HEK293 (cell line): ENCODE results near the gene MAML3.

Source experiments
- GLIS1 ChIP-seq: fragments of 450-650 bp; formaldehyde crosslinking; IDR thresholded peaks from 2 replicates; pipeline ENCODE4 v1.5.1; 2016; ENCODE audit warnings: missing biosample characterization, missing genetic modification characterization
- HOXA7 ChIP-seq: sonication (generic); formaldehyde crosslinking; IDR thresholded peaks from 2 replicates; pipeline ENCODE4 v1.8.1; 2022; ENCODE audit warnings: missing genetic modification reagents, borderline replicate concordance
- HOXC10 ChIP-seq: sonication (generic); formaldehyde crosslinking; IDR thresholded peaks from 2 replicates; pipeline ENCODE4 v1.8.1; 2023; ENCODE audit warnings: mild to moderate bottlenecking, missing genetic modification reagents
- KLF16 ChIP-seq: fragments of 450-650 bp; formaldehyde crosslinking; IDR thresholded peaks from 2 replicates; pipeline ENCODE4 v1.5.1; 2017; ENCODE audit warnings: missing biosample characterization, missing genetic modification characterization
- KLF9 ChIP-seq: fragments of 450-650 bp; formaldehyde crosslinking; IDR thresholded peaks from 2 replicates; pipeline ENCODE4 v1.5.1; 2016; ENCODE audit warnings: missing biosample characterization, missing genetic modification characterization, low read depth
- OVOL3 ChIP-seq: fragments of 450-650 bp; formaldehyde crosslinking; IDR thresholded peaks from 2 replicates; pipeline ENCODE4 v1.5.1; 2016; ENCODE audit warnings: missing biosample characterization, missing genetic modification characterization
- SALL2 ChIP-seq: fragments of 450-650 bp; formaldehyde crosslinking; IDR thresholded peaks from 2 replicates; pipeline ENCODE4 v1.5.0; 2017; ENCODE audit warnings: missing biosample characterization, mild to moderate bottlenecking, missing genetic modification characterization, borderline replicate concordance
- TCF7L2 ChIP-seq: IDR thresholded peaks from 2 replicates; pipeline ENCODE4 v1.6.1; 2011; ENCODE audit warnings: low read depth, mild to moderate bottlenecking, inconsistent platforms, low read length, moderate library complexity, borderline replicate concordance
- ZBTB17 ChIP-seq: fragments of 450-650 bp; formaldehyde crosslinking; IDR thresholded peaks from 2 replicates; pipeline ENCODE4 v1.5.1; 2016; ENCODE audit warnings: missing biosample characterization, missing genetic modification characterization
- ZBTB21 ChIP-seq: fragments of 450-650 bp; formaldehyde crosslinking; IDR thresholded peaks from 2 replicates; pipeline ENCODE4 v1.5.1; 2017; ENCODE audit warnings: missing biosample characterization, missing genetic modification characterization
- ZFHX2 ChIP-seq: fragments of 450-650 bp; formaldehyde crosslinking; conservative IDR thresholded peaks from 2 replicates; pipeline ENCODE4 v1.5.1; 2016; ENCODE audit warnings: missing biosample characterization, missing genetic modification characterization
- ZNF112 ChIP-seq: fragments of 450-650 bp; formaldehyde crosslinking; IDR thresholded peaks from 2 replicates; pipeline ENCODE4 v1.5.0; 2017; ENCODE audit warnings: missing biosample characterization, missing genetic modification characterization
- ZNF121 ChIP-seq: fragments of 450-650 bp; formaldehyde crosslinking; IDR thresholded peaks from 2 replicates; pipeline ENCODE4 v1.5.1; 2016; ENCODE audit warnings: missing biosample characterization, missing genetic modification characterization
- ZNF223 ChIP-seq: fragments of 450-650 bp; formaldehyde crosslinking; IDR thresholded peaks from 2 replicates; pipeline ENCODE4 v1.5.1; 2016; ENCODE audit warnings: missing biosample characterization, missing genetic modification characterization
- ZNF341 ChIP-seq: fragments of 450-650 bp; formaldehyde crosslinking; IDR thresholded peaks from 2 replicates; pipeline ENCODE4; 2016; ENCODE audit warnings: low read depth, missing biosample characterization, missing genetic modification characterization
- ZNF426 ChIP-seq: fragments of 450-650 bp; formaldehyde crosslinking; IDR thresholded peaks from 2 replicates; pipeline ENCODE4 v1.5.1; 2017; ENCODE audit warnings: missing biosample characterization, missing genetic modification characterization, mild to moderate bottlenecking, inconsistent platforms, moderate library complexity
- ZNF473 ChIP-seq: fragments of 450-650 bp; formaldehyde crosslinking; IDR thresholded peaks from 2 replicates; pipeline ENCODE4 v1.5.1; 2017; ENCODE audit warnings: missing biosample characterization, missing genetic modification characterization
- ZNF549 ChIP-seq: fragments of 450-650 bp; IDR thresholded peaks from 2 replicates; pipeline ENCODE4 v1.5.1; 2018; ENCODE audit warnings: missing biosample characterization, missing genetic modification characterization, mild to moderate bottlenecking, inconsistent platforms, moderate library complexity
- ZNF621 ChIP-seq: fragments of 450-650 bp; formaldehyde crosslinking; IDR thresholded peaks from 2 replicates; pipeline ENCODE4 v1.5.1; 2017; ENCODE audit warnings: missing biosample characterization, missing genetic modification characterization
- ZNF623 ChIP-seq: fragments of 450-650 bp; formaldehyde crosslinking; IDR thresholded peaks from 2 replicates; pipeline ENCODE4 v1.5.1; 2016; ENCODE audit warnings: missing biosample characterization, missing genetic modification characterization
- ZNF624 ChIP-seq: fragments of 450-650 bp; formaldehyde crosslinking; IDR thresholded peaks from 2 replicates; pipeline ENCODE4 v1.5.1; 2017; ENCODE audit warnings: missing biosample characterization, missing genetic modification characterization
- ZNF707 ChIP-seq: fragments of 450-650 bp; formaldehyde crosslinking; IDR thresholded peaks from 2 replicates; pipeline ENCODE4 v1.5.1; 2016; ENCODE audit warnings: missing biosample characterization, missing genetic modification characterization
- ZNF777 ChIP-seq: fragments of 450-650 bp; formaldehyde crosslinking; IDR thresholded peaks from 2 replicates; pipeline ENCODE4 v1.5.1; 2017; ENCODE audit warnings: missing biosample characterization, missing genetic modification characterization, borderline replicate concordance
- TF ChIP-seq, protein P1 (sequence below): fragments of 450-650 bp; formaldehyde crosslinking; IDR thresholded peaks from 2 replicates; pipeline ENCODE4 v1.5.1; 2017; ENCODE audit warnings: missing biosample characterization, missing genetic modification characterization
- TF ChIP-seq, protein P2 (sequence below): IDR thresholded peaks from 2 replicates; pipeline ENCODE4 v1.6.1; 2011; ENCODE audit warnings: mild to moderate bottlenecking, low read depth, low read length, borderline replicate concordance
- TF ChIP-seq, protein P3 (sequence below): fragments of 450-650 bp; formaldehyde crosslinking; IDR thresholded peaks from 2 replicates; pipeline ENCODE4 v1.5.1; 2017; ENCODE audit warnings: missing biosample characterization, missing genetic modification characterization
- TF ChIP-seq, protein P4 (sequence below): fragments of 450-650 bp; formaldehyde crosslinking; IDR thresholded peaks from 2 replicates; pipeline ENCODE4; 2016; ENCODE audit warnings: missing biosample characterization, missing genetic modification characterization
- TF ChIP-seq, protein P5 (sequence below): fragments of 450-650 bp; formaldehyde crosslinking; IDR thresholded peaks from 2 replicates; pipeline ENCODE4 v1.5.1; 2016; ENCODE audit warnings: missing biosample characterization, missing genetic modification characterization, low read depth
- TF ChIP-seq, protein P6 (sequence below): fragments of 450-650 bp; formaldehyde crosslinking; IDR thresholded peaks from 2 replicates; pipeline ENCODE4 v1.5.1; 2016; ENCODE audit warnings: missing biosample characterization, missing genetic modification characterization
- TF ChIP-seq, protein P7 (sequence below): fragments of 450-650 bp; IDR thresholded peaks from 2 replicates; pipeline ENCODE4 v1.5.1; 2018; ENCODE audit warnings: missing biosample characterization, mild to moderate bottlenecking, missing genetic modification characterization

MAML3 gene

DNA sequence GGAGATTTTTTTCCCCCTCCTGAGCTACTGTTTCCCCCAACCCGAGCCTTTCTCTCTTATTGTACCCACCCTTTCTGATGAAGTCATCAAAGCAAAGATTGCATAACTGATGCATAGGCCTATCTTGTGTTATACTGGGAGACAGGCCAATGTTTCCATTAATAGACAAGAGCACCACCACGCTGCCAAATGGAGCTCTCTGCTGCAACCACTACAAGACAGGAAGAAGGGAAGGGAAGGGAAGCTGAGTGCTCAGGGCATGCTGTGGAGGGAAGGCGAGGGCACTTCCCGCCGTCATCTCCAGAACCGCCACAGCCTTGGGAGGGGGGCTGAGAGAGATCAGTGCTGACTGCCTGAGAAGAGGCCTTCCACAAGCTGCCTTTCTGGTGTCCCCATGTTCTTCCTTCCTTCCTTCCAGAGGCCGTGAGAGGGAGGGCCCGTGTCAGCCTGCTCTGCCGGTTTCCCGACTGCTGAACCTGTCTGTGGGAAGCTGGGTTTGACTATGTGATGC is 413.4 kb downstream of the MAML3 start (continued):
- TF ChIP-seq ZNF777 = no peak
- TF ChIP-seq ZNF623 = no peak
- TF ChIP-seq ZNF707 = no peak
- TF ChIP-seq ZBTB21 (tag by site-specific recombination) = peak; percentile 82
- TF ChIP-seq, protein P1, sequence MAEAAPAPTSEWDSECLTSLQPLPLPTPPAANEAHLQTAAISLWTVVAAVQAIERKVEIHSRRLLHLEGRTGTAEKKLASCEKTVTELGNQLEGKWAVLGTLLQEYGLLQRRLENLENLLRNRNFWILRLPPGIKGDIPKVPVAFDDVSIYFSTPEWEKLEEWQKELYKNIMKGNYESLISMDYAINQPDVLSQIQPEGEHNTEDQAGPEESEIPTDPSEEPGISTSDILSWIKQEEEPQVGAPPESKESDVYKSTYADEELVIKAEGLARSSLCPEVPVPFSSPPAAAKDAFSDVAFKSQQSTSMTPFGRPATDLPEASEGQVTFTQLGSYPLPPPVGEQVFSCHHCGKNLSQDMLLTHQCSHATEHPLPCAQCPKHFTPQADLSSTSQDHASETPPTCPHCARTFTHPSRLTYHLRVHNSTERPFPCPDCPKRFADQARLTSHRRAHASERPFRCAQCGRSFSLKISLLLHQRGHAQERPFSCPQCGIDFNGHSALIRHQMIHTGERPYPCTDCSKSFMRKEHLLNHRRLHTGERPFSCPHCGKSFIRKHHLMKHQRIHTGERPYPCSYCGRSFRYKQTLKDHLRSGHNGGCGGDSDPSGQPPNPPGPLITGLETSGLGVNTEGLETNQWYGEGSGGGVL (tag by site-specific recombination) = peak; percentile 91
- TF ChIP-seq SALL2 = no peak
- TF ChIP-seq, protein P2, sequence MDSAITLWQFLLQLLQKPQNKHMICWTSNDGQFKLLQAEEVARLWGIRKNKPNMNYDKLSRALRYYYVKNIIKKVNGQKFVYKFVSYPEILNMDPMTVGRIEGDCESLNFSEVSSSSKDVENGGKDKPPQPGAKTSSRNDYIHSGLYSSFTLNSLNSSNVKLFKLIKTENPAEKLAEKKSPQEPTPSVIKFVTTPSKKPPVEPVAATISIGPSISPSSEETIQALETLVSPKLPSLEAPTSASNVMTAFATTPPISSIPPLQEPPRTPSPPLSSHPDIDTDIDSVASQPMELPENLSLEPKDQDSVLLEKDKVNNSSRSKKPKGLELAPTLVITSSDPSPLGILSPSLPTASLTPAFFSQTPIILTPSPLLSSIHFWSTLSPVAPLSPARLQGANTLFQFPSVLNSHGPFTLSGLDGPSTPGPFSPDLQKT = no peak
- TF ChIP-seq ZNF341 (tag by site-specific recombination) = no peak
- no peak for TF ChIP-seq HOXA7 (CRISPR knock-in tag)
- no peak for TF ChIP-seq ZNF549 (tag by site-specific recombination)
- TF ChIP-seq ZFHX2 = no peak
- no peak for TF ChIP-seq OVOL3 (tag by site-specific recombination)
- peak; percentile 58 for TF ChIP-seq ZBTB17
- no peak for TF ChIP-seq ZNF112 (tag by site-specific recombination)
- no peak for TF ChIP-seq KLF9 (tag by site-specific recombination)
- TF ChIP-seq, protein P3, sequence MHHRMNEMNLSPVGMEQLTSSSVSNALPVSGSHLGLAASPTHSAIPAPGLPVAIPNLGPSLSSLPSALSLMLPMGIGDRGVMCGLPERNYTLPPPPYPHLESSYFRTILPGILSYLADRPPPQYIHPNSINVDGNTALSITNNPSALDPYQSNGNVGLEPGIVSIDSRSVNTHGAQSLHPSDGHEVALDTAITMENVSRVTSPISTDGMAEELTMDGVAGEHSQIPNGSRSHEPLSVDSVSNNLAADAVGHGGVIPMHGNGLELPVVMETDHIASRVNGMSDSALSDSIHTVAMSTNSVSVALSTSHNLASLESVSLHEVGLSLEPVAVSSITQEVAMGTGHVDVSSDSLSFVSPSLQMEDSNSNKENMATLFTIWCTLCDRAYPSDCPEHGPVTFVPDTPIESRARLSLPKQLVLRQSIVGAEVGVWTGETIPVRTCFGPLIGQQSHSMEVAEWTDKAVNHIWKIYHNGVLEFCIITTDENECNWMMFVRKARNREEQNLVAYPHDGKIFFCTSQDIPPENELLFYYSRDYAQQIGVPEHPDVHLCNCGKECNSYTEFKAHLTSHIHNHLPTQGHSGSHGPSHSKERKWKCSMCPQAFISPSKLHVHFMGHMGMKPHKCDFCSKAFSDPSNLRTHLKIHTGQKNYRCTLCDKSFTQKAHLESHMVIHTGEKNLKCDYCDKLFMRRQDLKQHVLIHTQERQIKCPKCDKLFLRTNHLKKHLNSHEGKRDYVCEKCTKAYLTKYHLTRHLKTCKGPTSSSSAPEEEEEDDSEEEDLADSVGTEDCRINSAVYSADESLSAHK (tag by site-specific recombination) = no peak
- no peak for TF ChIP-seq ZNF624 (tag by site-specific recombination)
- TF ChIP-seq ZNF473 = no peak
- no peak for TF ChIP-seq ZNF426
- TF ChIP-seq KLF16 (tag by site-specific recombination) = no peak
- TF ChIP-seq, protein P4, sequence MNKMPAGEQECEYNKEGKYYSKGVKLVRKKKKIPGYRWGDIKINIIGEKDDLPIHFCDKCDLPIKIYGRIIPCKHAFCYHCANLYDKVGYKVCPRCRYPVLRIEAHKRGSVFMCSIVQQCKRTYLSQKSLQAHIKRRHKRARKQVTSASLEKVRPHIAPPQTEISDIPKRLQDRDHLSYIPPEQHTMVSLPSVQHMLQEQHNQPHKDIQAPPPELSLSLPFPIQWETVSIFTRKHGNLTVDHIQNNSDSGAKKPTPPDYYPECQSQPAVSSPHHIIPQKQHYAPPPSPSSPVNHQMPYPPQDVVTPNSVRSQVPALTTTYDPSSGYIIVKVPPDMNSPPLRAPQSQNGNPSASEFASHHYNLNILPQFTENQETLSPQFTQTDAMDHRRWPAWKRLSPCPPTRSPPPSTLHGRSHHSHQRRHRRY (tag by site-specific recombination) = no peak
- TF ChIP-seq, protein P5, sequence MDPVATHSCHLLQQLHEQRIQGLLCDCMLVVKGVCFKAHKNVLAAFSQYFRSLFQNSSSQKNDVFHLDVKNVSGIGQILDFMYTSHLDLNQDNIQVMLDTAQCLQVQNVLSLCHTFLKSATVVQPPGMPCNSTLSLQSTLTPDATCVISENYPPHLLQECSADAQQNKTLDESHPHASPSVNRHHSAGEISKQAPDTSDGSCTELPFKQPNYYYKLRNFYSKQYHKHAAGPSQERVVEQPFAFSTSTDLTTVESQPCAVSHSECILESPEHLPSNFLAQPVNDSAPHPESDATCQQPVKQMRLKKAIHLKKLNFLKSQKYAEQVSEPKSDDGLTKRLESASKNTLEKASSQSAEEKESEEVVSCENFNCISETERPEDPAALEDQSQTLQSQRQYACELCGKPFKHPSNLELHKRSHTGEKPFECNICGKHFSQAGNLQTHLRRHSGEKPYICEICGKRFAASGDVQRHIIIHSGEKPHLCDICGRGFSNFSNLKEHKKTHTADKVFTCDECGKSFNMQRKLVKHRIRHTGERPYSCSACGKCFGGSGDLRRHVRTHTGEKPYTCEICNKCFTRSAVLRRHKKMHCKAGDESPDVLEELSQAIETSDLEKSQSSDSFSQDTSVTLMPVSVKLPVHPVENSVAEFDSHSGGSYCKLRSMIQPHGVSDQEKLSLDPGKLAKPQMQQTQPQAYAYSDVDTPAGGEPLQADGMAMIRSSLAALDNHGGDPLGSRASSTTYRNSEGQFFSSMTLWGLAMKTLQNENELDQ (tag by site-specific recombination) = no peak
- TF ChIP-seq ZNF621 (tag by site-specific recombination) = no peak
- TF ChIP-seq HOXC10 = no peak
- TF ChIP-seq ZNF223 (tag by site-specific recombination) = no peak
- TF ChIP-seq TCF7L2 = no peak
- no peak for TF ChIP-seq GLIS1
- TF ChIP-seq, protein P6, sequence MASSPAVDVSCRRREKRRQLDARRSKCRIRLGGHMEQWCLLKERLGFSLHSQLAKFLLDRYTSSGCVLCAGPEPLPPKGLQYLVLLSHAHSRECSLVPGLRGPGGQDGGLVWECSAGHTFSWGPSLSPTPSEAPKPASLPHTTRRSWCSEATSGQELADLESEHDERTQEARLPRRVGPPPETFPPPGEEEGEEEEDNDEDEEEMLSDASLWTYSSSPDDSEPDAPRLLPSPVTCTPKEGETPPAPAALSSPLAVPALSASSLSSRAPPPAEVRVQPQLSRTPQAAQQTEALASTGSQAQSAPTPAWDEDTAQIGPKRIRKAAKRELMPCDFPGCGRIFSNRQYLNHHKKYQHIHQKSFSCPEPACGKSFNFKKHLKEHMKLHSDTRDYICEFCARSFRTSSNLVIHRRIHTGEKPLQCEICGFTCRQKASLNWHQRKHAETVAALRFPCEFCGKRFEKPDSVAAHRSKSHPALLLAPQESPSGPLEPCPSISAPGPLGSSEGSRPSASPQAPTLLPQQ (tag by site-specific recombination) = peak; percentile 66; the same call in 1 of the 2 replicates
- TF ChIP-seq, protein P7, sequence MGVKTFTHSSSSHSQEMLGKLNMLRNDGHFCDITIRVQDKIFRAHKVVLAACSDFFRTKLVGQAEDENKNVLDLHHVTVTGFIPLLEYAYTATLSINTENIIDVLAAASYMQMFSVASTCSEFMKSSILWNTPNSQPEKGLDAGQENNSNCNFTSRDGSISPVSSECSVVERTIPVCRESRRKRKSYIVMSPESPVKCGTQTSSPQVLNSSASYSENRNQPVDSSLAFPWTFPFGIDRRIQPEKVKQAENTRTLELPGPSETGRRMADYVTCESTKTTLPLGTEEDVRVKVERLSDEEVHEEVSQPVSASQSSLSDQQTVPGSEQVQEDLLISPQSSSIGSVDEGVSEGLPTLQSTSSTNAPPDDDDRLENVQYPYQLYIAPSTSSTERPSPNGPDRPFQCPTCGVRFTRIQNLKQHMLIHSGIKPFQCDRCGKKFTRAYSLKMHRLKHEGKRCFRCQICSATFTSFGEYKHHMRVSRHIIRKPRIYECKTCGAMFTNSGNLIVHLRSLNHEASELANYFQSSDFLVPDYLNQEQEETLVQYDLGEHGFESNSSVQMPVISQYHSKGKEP (tag by site-specific recombination) = peak; percentile 62; the same call in 1 of the 2 replicates
- no peak for TF ChIP-seq ZNF121 (tag by site-specific recombination)
